Activated naive CD4-positive, alpha-beta T cell treated with anti-CD3 and anti-CD28 coated beads, Interleukin-2, amount 50 U/mL, for 16 hours (primary cell): ENCODE measurements around the gene PLEKHG5.

Experiments
- DNase-seq: peaks from one replicate; pipeline ENCODE4 v3.0.0-alpha.2; 2020

PLEKHG5 gene

DNA sequence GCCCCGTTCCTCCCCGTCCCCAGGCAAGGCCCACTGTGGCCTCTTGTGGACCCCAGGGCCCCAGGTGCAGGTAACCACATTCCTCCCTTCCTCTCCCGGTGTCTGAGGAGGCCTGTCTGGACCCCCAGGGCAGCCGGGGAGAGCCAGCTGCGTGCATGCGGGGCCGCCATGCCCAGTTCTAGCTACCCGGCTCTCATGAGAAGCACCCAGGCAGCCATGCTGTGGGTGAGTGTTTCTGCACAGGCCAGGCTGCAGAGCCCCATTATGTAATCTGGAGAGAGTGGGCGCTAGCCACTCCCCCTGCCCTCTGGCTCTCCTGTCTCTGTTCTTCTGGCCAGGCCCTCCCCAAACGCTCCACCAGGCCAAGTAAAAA is 18.4 kb upstream of the PLEKHG5 start:
- no peak for DNase-seq

DNA sequence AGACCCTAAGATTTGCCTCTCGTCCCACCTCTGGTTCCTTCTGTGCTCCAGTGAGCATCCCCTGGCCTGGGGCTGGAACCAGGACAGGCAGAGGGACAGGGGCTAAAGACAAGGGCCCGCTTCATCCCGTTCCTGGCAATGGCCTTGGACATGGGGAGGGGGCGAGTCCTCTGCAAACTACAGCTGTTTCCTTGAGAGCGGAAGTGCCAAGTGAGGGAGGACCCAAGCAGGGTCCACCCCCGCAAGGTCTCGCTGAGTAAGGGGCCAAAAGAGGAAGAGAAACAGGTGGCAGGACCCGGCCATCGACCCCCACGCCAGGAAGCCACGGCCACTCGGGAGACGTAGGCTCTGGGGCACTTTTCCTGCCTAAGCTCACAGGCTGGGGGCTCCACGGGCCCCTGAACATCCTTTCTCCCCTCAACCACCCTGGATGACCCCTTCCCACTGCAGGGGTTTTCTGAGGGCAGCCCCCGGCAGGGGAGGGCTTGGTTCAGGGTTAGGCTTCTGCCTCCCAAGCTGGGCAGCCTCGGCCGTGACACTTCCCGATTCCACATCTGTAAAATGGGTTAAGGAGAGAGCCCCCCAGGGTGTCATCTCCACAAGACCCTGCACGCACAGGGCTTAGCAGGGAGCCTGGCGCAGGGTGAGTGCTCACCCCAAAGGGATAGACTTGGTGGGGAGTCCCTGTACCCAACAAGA is 17.9 kb upstream of the PLEKHG5 start:
- DNase-seq, result no peak

DNA sequence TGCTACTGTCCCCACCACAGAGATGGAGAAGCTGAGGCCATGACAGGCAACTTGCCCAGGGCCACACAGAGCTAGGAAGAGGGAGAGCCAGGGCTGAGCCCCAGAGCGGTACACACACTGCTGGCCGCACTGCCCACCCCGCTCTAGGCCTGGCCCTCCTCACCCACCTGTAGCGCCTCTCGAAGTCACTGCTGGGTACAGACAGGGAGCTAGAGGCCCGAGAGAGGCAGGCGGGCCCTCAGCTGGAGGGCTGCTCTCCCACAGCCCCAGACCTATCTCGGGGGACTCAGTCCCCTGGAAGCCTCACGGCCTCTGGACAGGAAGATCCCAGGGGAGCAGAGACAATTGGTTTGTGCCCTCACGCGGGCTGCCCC is 17.3 kb upstream of the PLEKHG5 start:
- DNase-seq, result no peak

DNA sequence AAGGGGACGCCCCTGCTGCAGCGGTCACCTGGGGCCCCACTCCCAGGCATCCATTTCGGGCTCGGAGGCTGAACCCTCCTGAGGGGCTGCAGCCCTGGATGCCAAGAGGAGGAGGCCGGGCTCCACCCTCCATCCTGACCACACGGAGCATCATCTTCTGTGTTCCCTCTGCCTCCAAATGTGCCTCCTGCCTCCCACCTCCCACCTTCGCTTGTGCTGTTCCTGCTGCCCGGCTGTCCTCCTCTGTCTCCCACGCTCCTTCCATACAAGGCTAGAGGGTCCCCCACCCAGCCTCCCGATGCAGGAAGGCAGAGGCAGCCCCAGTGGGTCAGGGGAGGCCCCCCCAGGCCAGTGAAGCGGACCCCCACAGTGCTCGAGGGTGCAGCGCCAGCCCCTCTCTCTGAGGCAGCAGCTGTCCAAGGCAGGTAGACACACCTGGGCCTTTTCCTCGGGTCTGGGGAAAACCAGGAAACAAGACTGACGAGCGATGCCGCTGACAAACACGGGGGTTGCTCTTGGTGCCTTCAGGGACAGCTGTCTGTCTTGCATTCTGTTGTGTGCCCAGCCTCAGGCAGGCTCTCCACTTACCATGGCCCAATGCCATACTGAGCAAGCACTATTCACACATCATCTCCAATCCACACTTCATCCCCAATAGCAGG is 16.8 kb upstream of the PLEKHG5 start:
- DNase-seq, result no peak

DNA sequence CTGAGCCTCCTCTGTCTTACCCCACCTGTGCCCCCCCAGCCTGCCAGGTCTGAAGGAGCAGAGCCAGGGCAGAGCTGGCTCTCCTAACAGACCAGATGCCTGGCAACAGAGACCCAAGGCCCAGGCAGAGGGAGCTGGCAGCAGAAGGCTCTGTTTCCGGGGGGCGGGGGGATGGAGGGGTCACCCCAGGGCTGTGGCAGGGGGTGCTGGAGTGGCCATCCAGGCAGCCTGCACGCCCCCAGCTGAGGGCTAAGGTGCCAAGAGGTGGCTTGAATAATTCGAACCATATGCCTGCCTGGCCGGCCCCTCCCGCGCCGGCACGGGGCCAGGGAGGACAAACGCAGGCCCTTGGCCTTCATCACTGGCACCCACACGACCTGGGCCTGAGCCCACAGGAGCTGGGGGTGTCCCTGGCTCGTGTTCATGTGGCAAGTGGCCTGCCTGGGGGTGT is 16.0 kb upstream of the PLEKHG5 start:
- no peak for DNase-seq

DNA sequence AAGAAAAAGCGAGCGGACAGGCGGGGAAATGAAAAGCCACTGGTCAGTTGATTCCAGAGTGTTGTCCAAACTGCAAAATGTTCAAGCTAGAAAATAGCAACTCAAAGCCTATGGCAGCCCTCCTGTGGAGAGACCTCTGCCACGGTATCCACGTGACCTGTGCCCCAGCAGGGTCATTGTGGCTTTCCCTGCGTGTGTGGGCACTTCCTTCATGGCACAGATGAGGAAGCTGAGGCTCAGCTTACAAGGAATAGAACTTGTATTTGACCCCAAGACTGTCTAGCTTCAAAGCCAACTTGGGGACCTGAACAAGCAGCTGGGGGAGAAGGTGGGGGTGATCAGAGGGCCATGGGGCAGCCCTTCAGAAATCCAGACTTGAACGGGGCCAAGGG is 15.6 kb upstream of the PLEKHG5 start:
- no peak for DNase-seq

DNA sequence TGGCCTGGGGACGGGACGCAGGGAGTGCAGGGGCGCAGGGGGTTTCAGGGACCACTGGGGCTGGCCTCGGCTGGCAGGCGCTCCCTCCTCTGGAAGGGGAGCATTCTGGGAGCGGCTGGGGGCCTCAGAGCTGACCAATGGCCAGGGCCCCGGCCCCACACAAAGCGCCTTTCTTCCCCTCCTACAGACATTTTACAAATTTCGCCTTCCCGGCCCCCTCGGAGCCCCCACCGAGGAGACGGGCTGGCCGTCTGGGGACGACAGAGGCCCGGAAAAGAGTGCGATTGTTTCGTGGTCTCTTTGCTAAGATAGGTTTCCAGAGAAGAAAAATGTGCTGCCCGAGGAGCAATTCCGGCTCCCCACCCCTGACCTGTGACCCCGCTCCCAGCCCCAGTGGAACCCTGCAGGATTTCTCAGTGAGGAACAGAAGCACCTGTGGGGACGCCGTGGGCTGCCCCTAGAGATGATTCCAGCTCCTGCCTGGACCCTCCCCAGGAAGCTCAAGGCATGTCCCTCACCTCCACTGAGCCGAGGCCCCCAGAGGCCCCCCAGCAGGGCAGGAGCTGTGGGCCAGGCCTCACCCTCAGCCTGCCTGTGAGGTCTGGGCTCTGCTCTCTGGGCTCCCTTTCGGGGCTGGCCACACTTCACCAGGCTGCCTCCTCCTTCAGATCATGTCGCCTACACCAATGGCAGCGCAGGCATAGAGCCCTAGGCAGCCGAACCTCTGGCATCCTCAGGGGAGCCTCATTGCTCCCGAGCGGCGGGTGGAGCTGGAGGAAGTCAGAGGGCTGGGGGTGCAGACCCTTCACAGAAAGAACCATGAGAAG is 15.0 kb upstream of the PLEKHG5 start:
- no peak for DNase-seq

DNA sequence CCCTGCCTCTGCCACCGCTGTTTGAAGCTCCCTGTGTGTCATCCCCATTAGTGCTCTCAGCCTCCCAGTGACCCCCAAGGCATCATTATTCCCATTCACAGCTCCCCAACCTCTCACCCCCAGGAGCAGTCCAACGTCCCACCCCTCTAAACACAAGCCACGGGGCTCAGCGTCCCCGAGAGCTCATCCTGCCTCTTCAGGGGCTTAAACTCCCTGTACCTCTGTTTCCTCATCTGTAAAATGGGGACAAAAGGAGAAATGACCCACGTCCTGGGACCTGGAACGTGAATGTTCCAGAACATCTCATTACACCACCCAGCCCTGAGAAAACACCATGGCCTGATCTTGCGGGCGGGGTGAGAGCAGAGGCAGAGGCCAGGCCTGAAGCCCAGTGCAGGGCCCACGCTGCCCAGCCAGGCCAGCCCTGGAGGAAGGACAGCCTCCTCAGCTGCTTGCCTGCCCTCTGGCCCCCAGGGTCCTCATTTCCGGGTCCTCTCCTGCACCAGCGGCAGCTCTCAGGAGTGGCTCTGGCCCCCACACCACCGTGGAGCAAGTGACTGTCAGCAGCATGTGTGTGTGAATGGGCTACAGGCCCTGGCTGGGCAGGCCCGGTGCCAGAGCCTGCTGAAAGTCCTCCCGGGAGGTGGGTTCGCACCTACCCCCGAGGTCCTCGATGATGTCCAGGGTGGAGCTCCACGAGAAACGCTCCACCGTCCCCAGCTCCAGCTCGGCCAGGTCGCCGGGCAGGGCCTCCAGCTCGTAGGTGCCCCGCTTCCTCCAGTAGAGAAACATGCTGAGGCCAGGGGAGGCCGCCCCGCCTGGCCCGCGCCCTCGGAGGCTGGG is 14.1 kb upstream of the PLEKHG5 start:
- DNase-seq, result no peak

DNA sequence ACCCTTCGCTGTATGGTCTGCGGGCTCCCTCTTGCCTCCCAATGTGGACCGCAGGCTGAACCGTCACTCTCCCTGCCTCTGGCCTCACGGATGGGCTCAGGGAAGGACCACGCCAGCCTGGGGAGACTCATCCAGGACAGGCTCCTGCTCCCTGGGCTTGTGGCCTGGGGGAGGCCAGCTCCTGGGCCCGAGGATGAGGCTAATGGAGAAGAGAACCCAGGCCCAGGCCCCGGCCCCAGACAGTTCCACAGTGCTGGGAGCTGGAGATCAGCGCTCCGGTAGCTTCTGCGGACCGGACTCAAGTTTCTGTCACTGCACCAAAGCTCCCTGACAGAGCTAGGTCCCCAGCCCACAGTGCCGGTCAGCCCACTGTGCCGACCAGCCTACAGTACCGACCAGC is 13.4 kb upstream of the PLEKHG5 start:
- no peak for DNase-seq

DNA sequence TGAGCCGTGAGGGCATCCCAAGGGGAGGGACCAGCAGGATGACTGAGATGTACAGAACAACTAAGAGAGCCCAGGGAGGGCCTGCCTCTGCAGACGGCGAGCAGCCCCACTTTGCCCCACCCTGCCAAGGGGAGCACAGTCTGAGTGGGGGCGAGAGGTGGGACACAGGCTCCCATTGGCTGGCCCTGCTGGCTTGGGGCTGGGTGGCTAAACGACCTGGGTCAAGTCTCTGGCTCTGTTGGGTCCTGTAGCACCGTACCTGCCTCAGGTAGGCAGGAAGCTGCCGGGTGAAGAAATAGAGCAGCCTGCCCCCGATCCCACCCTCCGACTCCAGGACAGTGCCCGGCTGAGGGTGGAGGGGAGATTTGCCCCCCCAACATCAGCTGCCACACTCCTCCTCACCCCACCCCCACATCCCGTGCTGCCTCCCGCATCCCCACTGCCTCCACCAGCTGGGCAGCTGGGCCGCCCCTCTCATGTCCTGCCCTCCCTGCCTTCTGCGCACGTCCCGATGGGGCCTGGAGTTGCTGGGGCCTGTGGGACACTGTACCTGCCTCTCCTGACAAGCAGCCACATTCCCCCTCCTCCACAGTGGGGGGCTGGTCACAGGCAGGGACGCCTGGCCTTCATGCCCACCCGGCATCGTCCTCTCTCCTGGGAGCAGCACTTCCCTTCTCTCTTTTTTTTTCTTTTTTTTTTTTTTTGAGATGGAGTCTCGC is 12.6 kb upstream of the PLEKHG5 start:
- DNase-seq, result no peak

DNA sequence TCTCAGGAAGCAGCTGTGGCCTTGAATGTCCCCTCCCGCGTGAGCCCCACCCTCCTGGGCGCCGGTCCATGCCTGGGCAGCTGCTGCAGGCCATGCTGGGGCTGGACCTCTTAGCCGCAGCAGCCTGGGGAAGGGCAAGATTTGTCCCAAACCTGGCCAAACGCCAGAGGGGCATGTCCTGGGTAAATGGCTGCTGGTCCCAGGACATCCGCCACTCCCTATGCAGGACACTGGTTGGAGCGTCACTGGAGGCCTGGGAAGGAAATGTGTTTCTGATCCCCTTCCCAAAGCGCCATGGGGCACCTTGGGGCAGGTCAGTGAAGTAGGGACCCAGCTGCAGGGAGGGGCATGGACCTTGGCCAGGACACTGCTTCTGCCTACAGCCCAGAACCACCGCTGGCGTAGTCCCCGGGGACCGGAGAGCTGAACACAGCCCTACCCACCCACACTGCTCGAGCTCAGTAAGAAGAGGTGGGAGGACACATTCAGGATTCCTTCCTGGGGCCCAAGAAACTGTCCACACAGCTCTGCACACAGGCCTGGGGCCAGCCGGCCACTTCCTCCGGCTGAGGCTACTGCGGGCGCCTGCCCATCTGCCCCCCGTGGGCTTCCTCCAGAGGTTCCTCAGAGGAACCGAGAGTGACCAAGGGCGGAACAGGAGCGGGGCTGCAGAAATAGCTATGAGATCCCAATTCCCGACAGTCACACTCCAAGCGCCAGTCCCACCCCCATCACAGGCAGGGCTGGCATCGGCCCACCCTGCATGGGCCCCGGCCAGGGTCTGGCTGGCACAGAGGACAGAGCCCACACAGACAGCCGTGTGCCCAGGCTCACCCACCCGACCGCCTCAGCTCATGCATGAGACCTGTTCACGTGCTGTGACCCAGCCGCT is 10.8 kb upstream of the PLEKHG5 start:
- no peak for DNase-seq

DNA sequence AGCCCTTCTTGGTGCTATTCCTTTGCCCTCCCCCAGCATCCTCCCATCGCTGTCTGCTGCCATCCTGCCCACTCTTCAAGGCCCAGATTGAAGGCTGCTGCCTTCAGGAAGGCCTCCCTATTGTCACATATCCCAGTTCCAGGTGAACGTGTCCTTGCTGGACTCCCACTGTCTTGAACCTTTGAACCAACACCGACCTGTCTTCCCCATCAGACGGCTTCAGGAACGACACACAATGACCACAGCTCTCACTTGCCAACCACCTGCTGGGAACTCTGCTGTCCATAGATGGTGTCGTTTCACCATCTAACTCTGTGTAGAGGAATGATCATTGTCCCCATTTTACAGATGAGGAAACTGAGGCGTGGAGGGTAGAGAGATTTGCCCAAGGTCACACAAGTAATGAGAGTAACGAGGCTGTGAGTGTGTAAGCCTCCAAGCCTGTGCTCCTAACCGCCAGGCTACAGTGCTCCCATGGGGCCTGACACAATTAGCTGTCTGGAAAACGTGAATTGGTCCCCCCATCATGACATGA is 9.9 kb upstream of the PLEKHG5 start:
- no peak for DNase-seq

DNA sequence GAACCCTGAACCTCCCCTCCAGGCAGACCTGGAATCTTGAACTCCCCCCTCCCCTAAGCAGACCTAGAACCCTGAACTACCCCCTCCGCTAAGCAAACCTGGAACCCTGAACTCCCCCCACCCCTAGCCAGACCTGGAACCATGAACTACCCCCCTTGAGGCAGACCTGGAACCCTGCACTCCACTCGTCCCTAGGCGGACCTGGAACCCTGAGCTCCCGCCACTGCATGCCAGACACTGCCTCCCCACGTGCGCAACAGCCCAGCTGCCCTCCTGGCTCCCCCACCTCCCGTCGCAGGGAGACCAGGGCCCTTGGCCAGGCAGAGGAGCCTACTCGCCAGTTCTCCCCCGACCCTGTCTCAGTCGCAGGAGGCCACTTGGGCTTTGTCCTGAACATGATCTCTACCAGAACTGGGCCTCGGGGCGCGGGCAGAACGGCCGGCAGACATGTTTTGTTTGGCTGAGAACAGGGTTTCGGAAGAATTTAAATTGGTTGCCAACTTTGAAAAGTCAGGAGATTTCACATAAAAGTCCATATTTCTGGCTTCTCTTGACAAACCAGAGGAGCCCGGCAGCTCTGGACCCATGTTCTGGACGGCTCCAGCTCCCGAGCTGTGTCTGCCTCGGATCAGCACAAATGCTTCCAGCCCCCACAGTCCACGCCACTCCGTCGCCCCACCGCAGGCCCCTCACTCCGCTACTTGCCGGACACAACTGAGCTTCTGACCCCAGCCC is 9.2 kb upstream of the PLEKHG5 start:
- DNase-seq, result no peak

DNA sequence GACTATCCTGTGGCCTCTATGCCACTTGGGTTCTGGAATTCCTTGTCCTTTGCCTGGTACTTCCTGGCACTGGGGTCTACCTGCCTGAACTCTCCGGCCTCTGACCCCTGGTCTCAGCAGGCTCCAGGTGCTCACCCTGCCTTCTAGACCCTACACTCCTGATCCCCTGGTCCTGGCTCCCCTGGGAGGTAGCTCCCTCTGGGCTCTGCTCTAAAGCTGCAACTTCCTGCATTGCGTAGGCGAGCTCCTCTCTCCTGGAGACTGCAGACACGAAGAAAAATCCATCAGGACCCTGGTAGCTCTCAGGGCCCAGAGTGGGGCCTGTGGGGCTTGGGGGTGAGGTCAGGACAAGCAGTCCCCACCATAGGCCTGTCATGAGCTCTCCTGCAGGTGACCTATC is 7.8 kb upstream of the PLEKHG5 start:
- DNase-seq, result no peak

DNA sequence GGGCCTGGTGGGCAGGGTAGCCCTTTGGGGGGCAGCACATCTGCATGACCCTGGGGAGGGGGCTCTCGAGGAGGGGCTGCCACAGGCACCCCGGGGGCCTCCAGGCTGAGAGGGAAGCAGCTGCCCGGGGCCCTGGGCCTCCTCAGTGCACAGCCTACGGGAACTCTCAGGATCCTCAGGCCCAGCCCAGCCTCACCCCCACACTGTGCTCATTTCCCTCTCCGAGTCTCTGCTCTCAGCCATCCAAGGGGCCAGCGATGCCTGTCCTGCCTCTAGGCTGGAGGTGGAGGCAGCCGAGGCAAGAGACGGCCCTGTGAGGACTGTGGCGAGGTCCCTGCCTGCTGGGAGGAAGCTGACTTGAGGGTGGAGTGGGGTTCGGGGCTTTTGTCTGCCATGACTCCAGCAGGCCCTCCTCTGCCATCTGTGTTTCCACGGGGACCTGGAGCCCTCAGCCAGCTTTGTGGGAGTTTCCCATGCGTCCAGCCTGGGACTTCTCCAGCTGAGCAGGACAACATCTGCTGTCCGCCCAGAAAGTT is 7.2 kb upstream of the PLEKHG5 start:
- no peak for DNase-seq

DNA sequence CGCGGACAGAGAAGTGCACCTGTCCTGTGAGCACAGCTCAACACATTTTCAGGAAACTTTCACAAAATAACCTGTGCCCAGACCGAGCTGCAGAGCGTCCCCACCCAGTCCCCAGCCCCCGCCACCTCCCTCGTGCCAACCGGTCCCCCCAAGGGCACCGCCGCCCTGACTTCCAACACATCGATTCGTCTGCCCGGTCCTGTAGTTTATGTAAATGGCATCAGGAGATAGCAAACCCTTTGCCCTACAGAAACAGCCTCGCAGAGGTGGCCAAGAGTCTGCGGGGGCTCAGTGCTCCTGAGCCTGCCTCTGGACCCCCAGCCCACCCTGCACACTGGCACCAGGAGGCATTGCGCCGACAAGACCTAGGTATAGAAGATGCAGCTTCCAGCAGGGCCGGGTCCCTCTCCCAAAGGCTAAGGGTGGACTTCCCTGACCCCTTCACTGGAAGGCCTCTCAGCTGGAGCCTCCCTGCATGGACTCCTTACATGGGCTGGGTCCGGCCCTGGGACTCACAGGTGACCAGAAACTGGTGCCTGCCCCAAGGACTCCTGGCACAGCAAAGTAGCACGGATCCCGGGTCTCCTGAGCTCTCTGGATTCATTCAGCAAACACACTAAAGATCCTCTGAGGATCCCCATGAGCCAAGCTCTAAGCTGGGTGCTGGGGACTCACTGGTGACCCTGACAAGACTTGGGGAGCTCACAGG is 6.6 kb upstream of the PLEKHG5 start:
- no peak for DNase-seq

DNA sequence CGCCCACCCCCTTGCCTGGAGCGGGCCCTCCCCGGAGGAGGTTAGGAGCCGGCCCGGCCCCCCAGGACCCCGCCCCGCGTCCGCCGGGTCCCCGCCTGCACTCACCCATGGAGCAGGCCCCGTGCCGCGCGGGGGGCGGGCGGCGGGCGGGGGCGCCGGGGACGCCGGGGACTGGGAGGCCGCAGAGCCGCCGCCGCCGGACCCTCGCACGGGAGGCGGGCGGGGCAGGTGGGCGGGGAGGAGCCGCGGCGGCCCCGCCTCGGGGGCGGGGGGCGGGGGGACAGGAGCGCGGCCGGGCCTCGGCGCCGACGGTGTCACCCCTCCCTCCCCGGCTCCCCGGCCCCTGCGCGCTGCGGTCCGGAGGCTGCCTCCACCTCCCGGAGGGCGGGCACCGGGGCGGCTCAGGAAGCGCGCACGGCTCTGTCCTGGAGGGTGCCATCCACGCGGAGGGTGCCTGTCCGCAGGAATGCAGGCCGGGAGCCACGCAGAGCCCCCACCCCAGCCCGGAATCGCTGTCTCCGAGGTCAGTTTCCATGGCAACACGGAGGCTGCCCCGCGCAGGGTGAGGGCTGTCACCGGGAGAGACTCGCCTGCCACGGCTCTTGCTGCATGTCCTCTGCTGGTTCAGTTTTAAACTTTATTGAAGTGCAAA is 5.9 kb upstream of the PLEKHG5 start:
- DNase-seq, result peak; percentile 52

DNA sequence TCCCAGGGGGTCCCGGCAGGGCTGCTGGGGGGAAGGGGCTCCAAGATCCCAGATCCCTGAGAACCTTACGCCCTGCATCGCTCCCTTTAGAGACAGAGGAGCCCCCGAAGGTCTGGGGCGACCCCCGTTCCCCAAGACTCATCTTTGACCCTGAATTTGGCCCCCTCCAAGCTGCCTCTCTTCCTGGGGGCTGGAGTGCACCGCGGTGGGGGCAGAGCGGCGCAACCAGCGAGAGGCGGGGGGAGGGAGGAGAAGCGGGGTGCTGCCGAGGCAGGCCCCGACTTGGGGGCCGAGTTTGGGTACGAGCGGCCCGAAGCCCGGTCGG is 5.4 kb upstream of the PLEKHG5 start:
- DNase-seq, result no peak

DNA sequence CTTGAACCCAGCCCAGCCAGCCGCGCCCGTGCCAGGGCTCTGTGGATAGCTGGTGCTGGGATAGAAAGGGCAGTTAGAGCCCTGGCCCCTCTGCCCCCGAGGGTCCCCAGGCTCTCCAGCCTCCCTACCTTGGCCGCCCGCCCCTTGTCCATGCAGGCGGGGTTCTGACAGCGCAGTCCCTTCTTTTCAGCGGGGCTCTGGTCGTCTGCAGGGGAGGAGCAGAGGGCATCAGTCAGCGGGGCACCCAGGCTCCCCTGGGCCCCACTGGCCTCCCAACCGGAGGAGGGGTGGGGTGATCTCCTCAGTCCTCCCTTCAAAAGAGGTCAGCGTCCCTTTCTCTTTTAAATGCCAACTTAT is 4.9 kb upstream of the PLEKHG5 start:
- no peak for DNase-seq
